ENCODE measurements around the gene ARHGAP1. TPM values are rescaled to one million over a fixed set of nuclear protein-coding genes. Genes with fewer than 3 reads are reported as not detected.

ARHGAP1 gene
- total and polyA plus RNA-seq, 2 of the 13 experiments (the other 11 are each of a cell fraction or from before 2014, with no cell fraction given), result 18.6 to 30.3 TPM

DNA sequence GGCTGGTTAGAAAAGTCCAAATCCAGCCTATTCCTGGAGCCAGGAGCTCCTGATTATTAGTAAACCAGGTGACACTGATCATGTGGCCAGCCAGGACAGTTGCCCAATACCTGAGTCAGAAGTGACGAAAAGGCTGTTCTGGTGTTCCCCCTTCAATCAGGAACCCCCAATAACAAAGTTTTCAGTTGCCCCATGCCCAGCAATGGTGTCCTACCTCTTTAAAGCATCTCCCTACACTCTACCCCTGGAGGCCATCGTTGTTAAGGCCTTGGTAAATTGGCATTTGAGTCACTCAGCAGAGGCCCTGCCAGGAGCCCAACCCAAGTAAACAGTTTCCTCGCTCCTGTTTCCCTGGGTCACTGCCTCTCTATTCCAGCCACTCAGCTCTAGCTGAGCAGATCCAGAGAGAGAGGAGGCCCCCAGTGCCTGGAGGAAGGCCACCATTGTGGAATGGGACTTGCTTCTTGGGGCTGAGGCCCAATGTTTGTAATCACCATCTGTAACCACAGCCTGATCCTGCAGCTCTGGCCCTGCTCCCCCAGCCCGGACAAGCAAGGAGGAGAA, 25.0 kb downstream of the ARHGAP1 start:
- peak overlapping the region; percentile 67 for H3K27ac ChIP-seq (ENCODE audit: extremely low read length, insufficient read depth, low read length)
- no peaks in the 10 kb centered on the region for H3K79me2 ChIP-seq (ENCODE audit: insufficient read depth, low read length)
- H3K9ac ChIP-seq (ENCODE audit: insufficient read depth, low read depth, low read length), result peak overlapping the region; percentile 45
- 4% methylated on average over 3 of the region's 4 CpGs for WGBS (ENCODE audit: low lambda C conversion rate)
- no peaks in the 10 kb centered on the region for H4K20me1 ChIP-seq (ENCODE audit: insufficient read depth, low read length)
- H2AFZ ChIP-seq (ENCODE audit: low read length), result no peak overlapping the region
- no peaks in the 10 kb centered on the region for H3K27me3 ChIP-seq (ENCODE audit: control insufficient read depth in 1 of 2, insufficient read depth in 2 of 2, low read length in 2 of 2)
- no peaks in the 10 kb centered on the region for H3K9me3 ChIP-seq (ENCODE audit: low read length)
- ATAC-seq, result peak; percentile 71
- peaks cover 39 to 58% of the 10 kb centered on the region in 2 experiments for H3K36me3 ChIP-seq (replicated peaks in 1 of 2; ENCODE audit: control insufficient read depth in 1 of 2, insufficient read depth in 2 of 2, low read length in 2 of 2)
- H3K4me1 ChIP-seq (ENCODE audit: insufficient read depth, low read length), result peaks cover 27% of the 10 kb centered on the region
- POLR2A ChIA-PET, result interaction anchor here (0.7 to 2.3 kb wide), 11 partner anchors 15 to 151 kb away, joined by 3 to 22 read pairs (median 3); partner anchors contain the start of genes AMBRA1, ARHGAP1, F2 and ZNF408
- peak; percentile 15 for FAIRE-seq
- H3K4me2 ChIP-seq (ENCODE audit: low read depth, low read length), result peak overlapping the region; percentile 73
- H3K4me3 ChIP-seq (replicated peaks in 1 of 3; ENCODE audit: insufficient read depth in 1 of 3, low read depth in 2 of 3, low read length in 3 of 3), result peak overlapping the region in 1 of 3 experiments; percentile 19; a peak in 2 of 6 replicates
- no TSS peak for BruUV-seq (replicated peaks)
- in situ Hi-C loops (cut with HindIII; ENCODE audit: extremely low pct_ligation_motif_present, low pct_unique_long_range_greater_than_20kb) (no loop called here), intact Hi-C loops (cut with micrococcal nuclease; ENCODE audit: unreplicated experiment) (no loop called here)
- DNase-seq (ENCODE audit: low spot score), result peak; percentile 55
- CTCF ChIA-PET (ENCODE audit: low intra/inter-chr PET ratio, low total read pairs), result no interaction called here
- TF ChIP-seq, protein P1, sequence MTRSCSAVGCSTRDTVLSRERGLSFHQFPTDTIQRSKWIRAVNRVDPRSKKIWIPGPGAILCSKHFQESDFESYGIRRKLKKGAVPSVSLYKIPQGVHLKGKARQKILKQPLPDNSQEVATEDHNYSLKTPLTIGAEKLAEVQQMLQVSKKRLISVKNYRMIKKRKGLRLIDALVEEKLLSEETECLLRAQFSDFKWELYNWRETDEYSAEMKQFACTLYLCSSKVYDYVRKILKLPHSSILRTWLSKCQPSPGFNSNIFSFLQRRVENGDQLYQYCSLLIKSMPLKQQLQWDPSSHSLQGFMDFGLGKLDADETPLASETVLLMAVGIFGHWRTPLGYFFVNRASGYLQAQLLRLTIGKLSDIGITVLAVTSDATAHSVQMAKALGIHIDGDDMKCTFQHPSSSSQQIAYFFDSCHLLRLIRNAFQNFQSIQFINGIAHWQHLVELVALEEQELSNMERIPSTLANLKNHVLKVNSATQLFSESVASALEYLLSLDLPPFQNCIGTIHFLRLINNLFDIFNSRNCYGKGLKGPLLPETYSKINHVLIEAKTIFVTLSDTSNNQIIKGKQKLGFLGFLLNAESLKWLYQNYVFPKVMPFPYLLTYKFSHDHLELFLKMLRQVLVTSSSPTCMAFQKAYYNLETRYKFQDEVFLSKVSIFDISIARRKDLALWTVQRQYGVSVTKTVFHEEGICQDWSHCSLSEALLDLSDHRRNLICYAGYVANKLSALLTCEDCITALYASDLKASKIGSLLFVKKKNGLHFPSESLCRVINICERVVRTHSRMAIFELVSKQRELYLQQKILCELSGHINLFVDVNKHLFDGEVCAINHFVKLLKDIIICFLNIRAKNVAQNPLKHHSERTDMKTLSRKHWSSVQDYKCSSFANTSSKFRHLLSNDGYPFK (CRISPR knock-in tag; IDR thresholded peaks at IDR 0.05; ENCODE audit: borderline replicate concordance), result 0 out of 2 replicates have a peak, but pooled peaks have one; percentile 19
- TF ChIP-seq CEBPB (IDR thresholded peaks at IDR 0.05; ENCODE audit: borderline replicate concordance, low read depth, low read length) (peak; percentile 88), FOSL2 (CRISPR knock-in tag; IDR thresholded peaks at IDR 0.05) (peak; percentile 46; the same call in 1 of the 2 replicates), FOXA3 (CRISPR knock-in tag; IDR thresholded peaks at IDR 0.05) (0 out of 2 replicates have a peak, but pooled peaks have one; percentile 20), KLF9 (CRISPR knock-in tag; IDR thresholded peaks at IDR 0.05; ENCODE audit: low read depth) (no peak), KDM5A (IDR thresholded peaks at IDR 0.05; ENCODE audit: borderline replicate concordance, low read length) (0 out of 2 replicates have a peak, but pooled peaks have one; percentile 11), ELF1 (CRISPR knock-in tag; IDR thresholded peaks at IDR 0.05) (peak; percentile 14; the same call in 1 of the 2 replicates), DR1 (CRISPR knock-in tag; IDR thresholded peaks at IDR 0.05) (0 out of 2 replicates have a peak, but pooled peaks have one; percentile 40)
- TF ChIP-seq, protein P2, sequence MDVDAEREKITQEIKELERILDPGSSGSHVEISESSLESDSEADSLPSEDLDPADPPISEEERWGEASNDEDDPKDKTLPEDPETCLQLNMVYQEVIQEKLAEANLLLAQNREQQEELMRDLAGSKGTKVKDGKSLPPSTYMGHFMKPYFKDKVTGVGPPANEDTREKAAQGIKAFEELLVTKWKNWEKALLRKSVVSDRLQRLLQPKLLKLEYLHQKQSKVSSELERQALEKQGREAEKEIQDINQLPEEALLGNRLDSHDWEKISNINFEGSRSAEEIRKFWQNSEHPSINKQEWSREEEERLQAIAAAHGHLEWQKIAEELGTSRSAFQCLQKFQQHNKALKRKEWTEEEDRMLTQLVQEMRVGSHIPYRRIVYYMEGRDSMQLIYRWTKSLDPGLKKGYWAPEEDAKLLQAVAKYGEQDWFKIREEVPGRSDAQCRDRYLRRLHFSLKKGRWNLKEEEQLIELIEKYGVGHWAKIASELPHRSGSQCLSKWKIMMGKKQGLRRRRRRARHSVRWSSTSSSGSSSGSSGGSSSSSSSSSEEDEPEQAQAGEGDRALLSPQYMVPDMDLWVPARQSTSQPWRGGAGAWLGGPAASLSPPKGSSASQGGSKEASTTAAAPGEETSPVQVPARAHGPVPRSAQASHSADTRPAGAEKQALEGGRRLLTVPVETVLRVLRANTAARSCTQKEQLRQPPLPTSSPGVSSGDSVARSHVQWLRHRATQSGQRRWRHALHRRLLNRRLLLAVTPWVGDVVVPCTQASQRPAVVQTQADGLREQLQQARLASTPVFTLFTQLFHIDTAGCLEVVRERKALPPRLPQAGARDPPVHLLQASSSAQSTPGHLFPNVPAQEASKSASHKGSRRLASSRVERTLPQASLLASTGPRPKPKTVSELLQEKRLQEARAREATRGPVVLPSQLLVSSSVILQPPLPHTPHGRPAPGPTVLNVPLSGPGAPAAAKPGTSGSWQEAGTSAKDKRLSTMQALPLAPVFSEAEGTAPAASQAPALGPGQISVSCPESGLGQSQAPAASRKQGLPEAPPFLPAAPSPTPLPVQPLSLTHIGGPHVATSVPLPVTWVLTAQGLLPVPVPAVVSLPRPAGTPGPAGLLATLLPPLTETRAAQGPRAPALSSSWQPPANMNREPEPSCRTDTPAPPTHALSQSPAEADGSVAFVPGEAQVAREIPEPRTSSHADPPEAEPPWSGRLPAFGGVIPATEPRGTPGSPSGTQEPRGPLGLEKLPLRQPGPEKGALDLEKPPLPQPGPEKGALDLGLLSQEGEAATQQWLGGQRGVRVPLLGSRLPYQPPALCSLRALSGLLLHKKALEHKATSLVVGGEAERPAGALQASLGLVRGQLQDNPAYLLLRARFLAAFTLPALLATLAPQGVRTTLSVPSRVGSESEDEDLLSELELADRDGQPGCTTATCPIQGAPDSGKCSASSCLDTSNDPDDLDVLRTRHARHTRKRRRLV (CRISPR knock-in tag; IDR thresholded peaks at IDR 0.05), result 0 out of 2 replicates have a peak, but pooled peaks have one; percentile 52
- TF ChIP-seq, protein P3, sequence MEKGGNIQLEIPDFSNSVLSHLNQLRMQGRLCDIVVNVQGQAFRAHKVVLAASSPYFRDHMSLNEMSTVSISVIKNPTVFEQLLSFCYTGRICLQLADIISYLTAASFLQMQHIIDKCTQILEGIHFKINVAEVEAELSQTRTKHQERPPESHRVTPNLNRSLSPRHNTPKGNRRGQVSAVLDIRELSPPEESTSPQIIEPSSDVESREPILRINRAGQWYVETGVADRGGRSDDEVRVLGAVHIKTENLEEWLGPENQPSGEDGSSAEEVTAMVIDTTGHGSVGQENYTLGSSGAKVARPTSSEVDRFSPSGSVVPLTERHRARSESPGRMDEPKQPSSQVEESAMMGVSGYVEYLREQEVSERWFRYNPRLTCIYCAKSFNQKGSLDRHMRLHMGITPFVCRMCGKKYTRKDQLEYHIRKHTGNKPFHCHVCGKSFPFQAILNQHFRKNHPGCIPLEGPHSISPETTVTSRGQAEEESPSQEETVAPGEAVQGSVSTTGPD (CRISPR knock-in tag; IDR thresholded peaks at IDR 0.05), result peak; percentile 71; the same call in 1 of the 2 replicates
- TF ChIP-seq, protein P4, sequence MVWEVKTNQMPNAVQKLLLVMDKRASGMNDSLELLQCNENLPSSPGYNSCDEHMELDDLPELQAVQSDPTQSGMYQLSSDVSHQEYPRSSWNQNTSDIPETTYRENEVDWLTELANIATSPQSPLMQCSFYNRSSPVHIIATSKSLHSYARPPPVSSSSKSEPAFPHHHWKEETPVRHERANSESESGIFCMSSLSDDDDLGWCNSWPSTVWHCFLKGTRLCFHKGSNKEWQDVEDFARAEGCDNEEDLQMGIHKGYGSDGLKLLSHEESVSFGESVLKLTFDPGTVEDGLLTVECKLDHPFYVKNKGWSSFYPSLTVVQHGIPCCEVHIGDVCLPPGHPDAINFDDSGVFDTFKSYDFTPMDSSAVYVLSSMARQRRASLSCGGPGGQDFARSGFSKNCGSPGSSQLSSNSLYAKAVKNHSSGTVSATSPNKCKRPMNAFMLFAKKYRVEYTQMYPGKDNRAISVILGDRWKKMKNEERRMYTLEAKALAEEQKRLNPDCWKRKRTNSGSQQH (CRISPR knock-in tag; IDR thresholded peaks at IDR 0.05; ENCODE audit: low read depth), result no peak
- TF ChIP-seq, protein P5, sequence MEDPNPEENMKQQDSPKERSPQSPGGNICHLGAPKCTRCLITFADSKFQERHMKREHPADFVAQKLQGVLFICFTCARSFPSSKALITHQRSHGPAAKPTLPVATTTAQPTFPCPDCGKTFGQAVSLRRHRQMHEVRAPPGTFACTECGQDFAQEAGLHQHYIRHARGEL (CRISPR knock-in tag; IDR thresholded peaks at IDR 0.05), result no peak

Data from HepG2 (cell line).